Measurements from ENCODE around the gene UBXN6. TPM values are rescaled to one million over a fixed set of nuclear protein-coding genes. Genes with fewer than 3 reads are reported as not detected.

Gene UBXN6
- polyA plus RNA-seq, 2 of the 4 experiments (the other 2 are of a cell fraction) = 23.0 to 31.6 TPM

DNA sequence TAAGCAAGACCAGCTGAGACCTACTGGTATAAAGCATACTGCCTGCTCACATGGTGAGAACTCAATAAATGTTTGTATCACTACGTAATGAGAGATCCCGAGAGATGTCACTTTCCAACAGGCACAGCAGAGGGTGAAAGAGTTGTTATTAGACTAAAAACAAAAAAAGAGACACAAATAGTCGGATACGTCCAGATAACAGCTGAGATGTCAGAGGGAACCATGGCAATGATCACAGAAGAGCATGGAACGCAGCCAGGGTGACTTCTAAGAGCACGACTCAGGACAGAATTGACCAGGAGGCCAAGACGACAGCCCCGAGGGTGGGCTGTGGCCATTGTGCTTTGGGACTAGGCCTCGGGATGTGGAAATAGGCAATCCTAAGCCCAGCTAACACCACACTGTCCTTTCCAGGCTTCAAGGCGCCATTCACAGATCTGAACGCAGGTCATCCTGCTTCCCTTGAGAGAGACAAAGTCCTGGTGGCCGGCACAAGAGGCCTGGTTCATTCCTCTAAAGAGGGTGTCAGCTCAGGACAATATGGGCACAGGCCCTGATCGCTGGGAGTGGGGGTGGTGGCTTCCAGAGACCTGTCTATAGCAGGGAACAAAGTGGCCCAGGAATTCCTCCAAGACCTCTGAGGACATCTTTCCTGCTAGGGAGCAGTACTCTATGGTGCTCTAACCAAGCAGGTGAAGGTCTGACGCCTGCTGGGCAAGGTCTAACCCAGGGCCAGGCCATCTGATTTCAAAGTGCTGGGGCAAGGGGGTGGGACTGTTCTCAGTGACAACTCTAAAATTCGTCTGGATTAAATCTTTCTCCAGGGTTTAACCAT is 60.4 kb downstream of the UBXN6 start:
- no peak for FAIRE-seq
- 91% methylated on average over 11 of the region's 15 CpGs for WGBS (ENCODE audit: missing lambda C conversion rate)
- DNase-seq (ENCODE audit: low read depth in 1 of 2, low spot score in 1 of 2) = no peak
- no peaks in the 10 kb centered on the region for H3K9me3 ChIP-seq
- no peak for ATAC-seq
- POLR2A ChIA-PET = no interaction called here
- peaks cover 11% of the 10 kb centered on the region; the same call in 2 of the 3 replicates for H3K4me1 ChIP-seq
- H3K4me3 ChIP-seq = no peak overlapping the region
- no peak overlapping the region for H3K27ac ChIP-seq
- CTCF ChIA-PET = interaction anchor here (1.0 to 5.5 kb wide), 2 partner anchors 11 to 20 kb away, joined by 3 to 19 read pairs; no protein-coding TSS in a partner anchor
- TF ChIP-seq NR3C1 (IDR thresholded peaks at IDR 0.05) = no peak
- TF ChIP-seq POLR2AphosphoS2 (conservative IDR thresholded peaks at IDR 0.05; ENCODE audit: low read length) = no peak
- TF ChIP-seq, protein P1, sequence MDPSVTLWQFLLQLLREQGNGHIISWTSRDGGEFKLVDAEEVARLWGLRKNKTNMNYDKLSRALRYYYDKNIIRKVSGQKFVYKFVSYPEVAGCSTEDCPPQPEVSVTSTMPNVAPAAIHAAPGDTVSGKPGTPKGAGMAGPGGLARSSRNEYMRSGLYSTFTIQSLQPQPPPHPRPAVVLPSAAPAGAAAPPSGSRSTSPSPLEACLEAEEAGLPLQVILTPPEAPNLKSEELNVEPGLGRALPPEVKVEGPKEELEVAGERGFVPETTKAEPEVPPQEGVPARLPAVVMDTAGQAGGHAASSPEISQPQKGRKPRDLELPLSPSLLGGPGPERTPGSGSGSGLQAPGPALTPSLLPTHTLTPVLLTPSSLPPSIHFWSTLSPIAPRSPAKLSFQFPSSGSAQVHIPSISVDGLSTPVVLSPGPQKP (IDR thresholded peaks at IDR 0.05; ENCODE audit: low read depth, low read length) = no peak
- TF ChIP-seq, protein P2, sequence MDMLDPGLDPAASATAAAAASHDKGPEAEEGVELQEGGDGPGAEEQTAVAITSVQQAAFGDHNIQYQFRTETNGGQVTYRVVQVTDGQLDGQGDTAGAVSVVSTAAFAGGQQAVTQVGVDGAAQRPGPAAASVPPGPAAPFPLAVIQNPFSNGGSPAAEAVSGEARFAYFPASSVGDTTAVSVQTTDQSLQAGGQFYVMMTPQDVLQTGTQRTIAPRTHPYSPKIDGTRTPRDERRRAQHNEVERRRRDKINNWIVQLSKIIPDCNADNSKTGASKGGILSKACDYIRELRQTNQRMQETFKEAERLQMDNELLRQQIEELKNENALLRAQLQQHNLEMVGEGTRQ (IDR thresholded peaks at IDR 0.05) = no peak
- TF ChIP-seq GATA3 (IDR thresholded peaks at IDR 0.05; ENCODE audit: borderline replicate concordance) = no peak
- TF ChIP-seq HOXB13 (CRISPR knock-in tag; IDR thresholded peaks at IDR 0.05; ENCODE audit: low read depth) = no peak
- TF ChIP-seq RNF2 (IDR thresholded peaks at IDR 0.05; ENCODE audit: borderline replicate concordance, low read depth) = no peak
- H3K4me2 ChIP-seq = no peak overlapping the region

Small RNAs within 50 kb of the gene (small RNA-seq; reads per million reads assigned to genes)
- 0 reads per million in 6 experiments for gene MIR4746

Other genes with a start within 250 kb of the UBXN6 start
- 1.1 and 1.4 TPM in 2 replicates for gene EBI3, start 228.3 kb downstream of the UBXN6 start, polyA plus RNA-seq (2011; rRNA removed)
- 3.1 to 3.6 TPM (median 3.3 TPM) in 3 replicates for gene EBI3, start 228.3 kb downstream of the UBXN6 start, polyA plus RNA-seq (2017; fragmentation: RNase III; extraction: RNeasy Plus Mini Kit Qiagen cat#74134 plus additional on column Dnase treatment)
- gene YJU2, start 210.7 kb downstream of the UBXN6 start, polyA plus RNA-seq (2011; rRNA removed) = 11.4 and 12.3 TPM in 2 replicates
- 14.9 to 18.0 TPM (median 16.5 TPM) in 3 replicates for gene YJU2, start 210.7 kb downstream of the UBXN6 start, polyA plus RNA-seq (2017; fragmentation: RNase III; extraction: RNeasy Plus Mini Kit Qiagen cat#74134 plus additional on column Dnase treatment)
- 0.08 and 0.29 TPM in 2 replicates for gene SHD, start 178.5 kb downstream of the UBXN6 start, polyA plus RNA-seq (2011; rRNA removed)
- gene SHD, start 178.5 kb downstream of the UBXN6 start, polyA plus RNA-seq (2017; fragmentation: RNase III; extraction: RNeasy Plus Mini Kit Qiagen cat#74134 plus additional on column Dnase treatment) = 0.29 to 0.38 TPM in 2 of 3 replicates, not detected in the other
- not detected in 2 replicates for gene TMIGD2, start 155.4 kb downstream of the UBXN6 start, polyA plus RNA-seq (2011; rRNA removed)
- not detected in 3 replicates for gene TMIGD2, start 155.4 kb downstream of the UBXN6 start, polyA plus RNA-seq (2017; fragmentation: RNase III; extraction: RNeasy Plus Mini Kit Qiagen cat#74134 plus additional on column Dnase treatment)
- 3.3 and 3.5 TPM in 2 replicates for gene FSD1, start 153.2 kb downstream of the UBXN6 start, polyA plus RNA-seq (2011; rRNA removed)
- gene FSD1, start 153.2 kb downstream of the UBXN6 start, polyA plus RNA-seq (2017; fragmentation: RNase III; extraction: RNeasy Plus Mini Kit Qiagen cat#74134 plus additional on column Dnase treatment) = 10.4 to 13.2 TPM (median 12.8 TPM) in 3 replicates
- gene STAP2, start 119.0 kb downstream of the UBXN6 start, polyA plus RNA-seq (2011; rRNA removed) = 0.19 and 0.25 TPM in 2 replicates
- 0.29 TPM in 1 of 3 replicates, not detected in the others for gene STAP2, start 119.0 kb downstream of the UBXN6 start, polyA plus RNA-seq (2017; fragmentation: RNase III; extraction: RNeasy Plus Mini Kit Qiagen cat#74134 plus additional on column Dnase treatment)
- gene MPND, start 114.2 kb downstream of the UBXN6 start, polyA plus RNA-seq (2011; rRNA removed) = 3.5 and 4.0 TPM in 2 replicates
- 11.4 to 15.2 TPM (median 14.5 TPM) in 3 replicates for gene MPND, start 114.2 kb downstream of the UBXN6 start, polyA plus RNA-seq (2017; fragmentation: RNase III; extraction: RNeasy Plus Mini Kit Qiagen cat#74134 plus additional on column Dnase treatment)
- 18.2 and 20.1 TPM in 2 replicates for gene SH3GL1, start 57.2 kb downstream of the UBXN6 start, polyA plus RNA-seq (2011; rRNA removed)
- gene SH3GL1, start 57.2 kb downstream of the UBXN6 start, polyA plus RNA-seq (2017; fragmentation: RNase III; extraction: RNeasy Plus Mini Kit Qiagen cat#74134 plus additional on column Dnase treatment) = 34.7 to 36.0 TPM (median 35.1 TPM) in 3 replicates
- gene CHAF1A, start 55.2 kb downstream of the UBXN6 start, polyA plus RNA-seq (2011; rRNA removed) = 11.7 and 15.6 TPM in 2 replicates
- gene CHAF1A, start 55.2 kb downstream of the UBXN6 start, polyA plus RNA-seq (2017; fragmentation: RNase III; extraction: RNeasy Plus Mini Kit Qiagen cat#74134 plus additional on column Dnase treatment) = 24.7 to 28.0 TPM (median 27.0 TPM) in 3 replicates
- 8.9 and 10.8 TPM in 2 replicates for gene HDGFL2, start 14.5 kb upstream of the UBXN6 start, polyA plus RNA-seq (2011; rRNA removed)
- gene HDGFL2, start 14.5 kb upstream of the UBXN6 start, polyA plus RNA-seq (2017; fragmentation: RNase III; extraction: RNeasy Plus Mini Kit Qiagen cat#74134 plus additional on column Dnase treatment) = 29.6 to 36.1 TPM (median 34.3 TPM) in 3 replicates
- gene PLIN4, start 60.7 kb upstream of the UBXN6 start, polyA plus RNA-seq (2011; rRNA removed) = 0.04 and 0.07 TPM in 2 replicates
- 0.20 to 0.24 TPM (median 0.23 TPM) in 3 replicates for gene PLIN4, start 60.7 kb upstream of the UBXN6 start, polyA plus RNA-seq (2017; fragmentation: RNase III; extraction: RNeasy Plus Mini Kit Qiagen cat#74134 plus additional on column Dnase treatment)
- gene PLIN5, start 77.4 kb upstream of the UBXN6 start, polyA plus RNA-seq (2011; rRNA removed) = 0.04 and 0.25 TPM in 2 replicates
- 0.08 to 0.11 TPM in 2 of 3 replicates, not detected in the other for gene PLIN5, start 77.4 kb upstream of the UBXN6 start, polyA plus RNA-seq (2017; fragmentation: RNase III; extraction: RNeasy Plus Mini Kit Qiagen cat#74134 plus additional on column Dnase treatment)
- gene LRG1, start 82.2 kb upstream of the UBXN6 start, polyA plus RNA-seq (2011; rRNA removed) = 0.18 and 0.21 TPM in 2 replicates
- 0.03 to 0.04 TPM in 2 of 3 replicates, not detected in the other for gene LRG1, start 82.2 kb upstream of the UBXN6 start, polyA plus RNA-seq (2017; fragmentation: RNase III; extraction: RNeasy Plus Mini Kit Qiagen cat#74134 plus additional on column Dnase treatment)
- gene SEMA6B, start 101.9 kb upstream of the UBXN6 start, polyA plus RNA-seq (2011; rRNA removed) = 5.4 and 5.7 TPM in 2 replicates
- gene SEMA6B, start 101.9 kb upstream of the UBXN6 start, polyA plus RNA-seq (2017; fragmentation: RNase III; extraction: RNeasy Plus Mini Kit Qiagen cat#74134 plus additional on column Dnase treatment) = 8.0 to 9.0 TPM (median 9.0 TPM) in 3 replicates
- 3.2 TPM in 2 replicates for gene TNFAIP8L1, start 181.7 kb upstream of the UBXN6 start, polyA plus RNA-seq (2011; rRNA removed)
- gene TNFAIP8L1, start 181.7 kb upstream of the UBXN6 start, polyA plus RNA-seq (2017; fragmentation: RNase III; extraction: RNeasy Plus Mini Kit Qiagen cat#74134 plus additional on column Dnase treatment) = 4.9 to 5.9 TPM (median 5.4 TPM) in 3 replicates
- 62.1 and 63.3 TPM in 2 replicates for gene MYDGF, start 212.5 kb upstream of the UBXN6 start, polyA plus RNA-seq (2011; rRNA removed)
- 101 to 107 TPM (median 104 TPM) in 3 replicates for gene MYDGF, start 212.5 kb upstream of the UBXN6 start, polyA plus RNA-seq (2017; fragmentation: RNase III; extraction: RNeasy Plus Mini Kit Qiagen cat#74134 plus additional on column Dnase treatment)